H9 (cell line): ENCODE measurements around the gene AMDHD1. TPM values are rescaled to one million over a fixed set of nuclear protein-coding genes. Genes with fewer than 3 reads are reported as not detected.

Experiments
- DNase-seq: peaks from one replicate; pipeline ENCODE4 v3.0.0-alpha.2; 2017
- H2AFZ ChIP-seq: one replicate; pipeline ENCODE4 v1.6.1; 2013; ENCODE audit warnings: mild to moderate bottlenecking, low read length, control low read depth, moderate library complexity
- H2AK5ac ChIP-seq: 2 replicates; pipeline ENCODE4 v1.6.1; 2013; ENCODE audit warnings: low read length, control low read depth, mixed read lengths; ENCODE audit not compliant: insufficient read length
- H2BK120ac ChIP-seq: one replicate; pipeline ENCODE4 v1.6.1; 2013; ENCODE audit warnings: low read depth, mild to moderate bottlenecking, low read length, control low read depth, inconsistent platforms; ENCODE audit not compliant: poor library complexity, severe bottlenecking
- H2BK12ac ChIP-seq: 2 replicates; pipeline ENCODE4 v1.6.1; 2013; ENCODE audit warnings: low read length, control low read depth, mixed read lengths, low read depth; ENCODE audit not compliant: insufficient read length
- H2BK15ac ChIP-seq: 2 replicates; pipeline ENCODE4 v1.6.1; 2013; ENCODE audit warnings: low read depth, low read length, control low read depth
- H2BK20ac ChIP-seq: one replicate; pipeline ENCODE4 v1.6.1; 2013; ENCODE audit warnings: low read depth, mild to moderate bottlenecking, low read length, control low read depth, inconsistent platforms; ENCODE audit not compliant: poor library complexity, severe bottlenecking
- H2BK5ac ChIP-seq: 2 replicates; pipeline ENCODE4 v1.6.1; 2013; ENCODE audit warnings: low read length, control low read depth, mixed read lengths; ENCODE audit not compliant: insufficient read length
- H3K14ac ChIP-seq: 2 replicates; pipeline ENCODE4 v1.6.1; 2013; ENCODE audit warnings: low read length, control low read depth; ENCODE audit not compliant: insufficient read depth
- H3K18ac ChIP-seq: 2 replicates; pipeline ENCODE4 v1.6.1; 2013; ENCODE audit warnings: low read depth, mild to moderate bottlenecking, mixed read lengths, low read length, control low read depth; ENCODE audit not compliant: insufficient read length
- H3K23ac ChIP-seq: 2 replicates; pipeline ENCODE4 v1.6.1; 2013; ENCODE audit warnings: low read length, control low read depth, mixed read lengths, low read depth; ENCODE audit not compliant: insufficient read length
- H3K23me2 ChIP-seq: 2 replicates; pipeline ENCODE4 v1.6.1; 2013; ENCODE audit warnings: low read depth, mild to moderate bottlenecking, mixed read lengths, low read length, control low read depth; ENCODE audit not compliant: insufficient read length, poor library complexity, severe bottlenecking
- H3K27ac ChIP-seq: 2 replicates; pipeline ENCODE4 v1.5.1; 2013; ENCODE audit warnings: low read length, control low read depth, mixed read lengths, low read depth; ENCODE audit not compliant: insufficient read length
- H3K27me3 ChIP-seq: 2 replicates; pipeline ENCODE4 v1.6.1; 2013; ENCODE audit warnings: low read length, control low read depth, inconsistent platforms; ENCODE audit not compliant: insufficient read depth
- H3K4ac ChIP-seq: 2 replicates; pipeline ENCODE4 v1.6.1; 2013; ENCODE audit warnings: low read depth, mild to moderate bottlenecking, control low read depth, inconsistent platforms, low read length, moderate library complexity
- H3K4me1 ChIP-seq: 2 replicates; pipeline ENCODE4 v1.6.1; 2013; ENCODE audit warnings: low read length, control low read depth, inconsistent platforms; ENCODE audit not compliant: insufficient read depth
- H3K4me2 ChIP-seq: 2 replicates; pipeline ENCODE4 v1.6.1; 2013; ENCODE audit warnings: low read length, control low read depth, mixed read lengths; ENCODE audit not compliant: insufficient read length, insufficient read depth
- H3K56ac ChIP-seq: 2 replicates; pipeline ENCODE4 v1.6.1; 2013; ENCODE audit warnings: low read depth, mild to moderate bottlenecking, mixed read lengths, low read length, control low read depth; ENCODE audit not compliant: insufficient read length
- H3K79me1 ChIP-seq: 2 replicates; pipeline ENCODE4 v1.6.1; 2013; ENCODE audit warnings: low read depth, mild to moderate bottlenecking, moderate library complexity, low read length, control low read depth, inconsistent platforms; ENCODE audit not compliant: insufficient read depth, poor library complexity, severe bottlenecking
- H3K79me2 ChIP-seq: 2 replicates; pipeline ENCODE4 v1.6.1; 2013; ENCODE audit warnings: low read length, control low read depth, inconsistent platforms; ENCODE audit not compliant: insufficient read depth
- H3K9ac ChIP-seq: 2 replicates; pipeline ENCODE4 v1.6.1; 2013; ENCODE audit warnings: low read length, control low read depth, mixed read lengths; ENCODE audit not compliant: insufficient read length; ENCODE audit errors: extremely low read depth
- H3K9me3 ChIP-seq: one replicate; pipeline ENCODE4 v1.6.1; 2013; ENCODE audit warnings: low read depth, low read length, inconsistent platforms; ENCODE audit not compliant: control insufficient read depth
- H3T11ph ChIP-seq: one replicate; pipeline ENCODE4 v1.6.1; 2013; ENCODE audit warnings: mild to moderate bottlenecking, low read length, control low read depth, inconsistent platforms
- H4K20me1 ChIP-seq: one replicate; pipeline ENCODE4 v1.6.1; 2013; ENCODE audit not compliant: control insufficient read depth, insufficient read length, insufficient read depth
- H4K5ac ChIP-seq: 2 replicates; pipeline ENCODE4 v1.6.1; 2013; ENCODE audit warnings: low read depth, mild to moderate bottlenecking, mixed read lengths, low read length, control low read depth; ENCODE audit not compliant: insufficient read length
- H4K8ac ChIP-seq: replicated peaks from 2 replicates; pipeline ENCODE4 v1.6.1; 2013; ENCODE audit warnings: low read length, control low read depth, mixed read lengths, low read depth; ENCODE audit not compliant: insufficient read length
- H4K91ac ChIP-seq: 2 replicates; pipeline ENCODE4 v1.6.1; 2013; ENCODE audit warnings: low read depth, mild to moderate bottlenecking, moderate library complexity, mixed read lengths, low read length, control low read depth; ENCODE audit not compliant: insufficient read length
- H3K27ac Mint-ChIP-seq, 3 experiments: 2 replicates in 2 of 3; 3 replicates in 1 of 3; pipeline ENCODE4 v1.8.0; 2020 to 2021; ENCODE audit warnings: mixed read lengths in 3 of 3, mild to moderate bottlenecking in 1 of 3, moderate library complexity in 1 of 3
- H3K27me3 Mint-ChIP-seq: 2 replicates; pipeline ENCODE4 v1.8.0; 2021; ENCODE audit warnings: low read depth, mild to moderate bottlenecking, moderate library complexity, mixed read lengths
- H3K36me3 Mint-ChIP-seq, 3 experiments: 2 replicates in 2 of 3; 3 replicates in 1 of 3; pipeline ENCODE4 v1.8.0; 2020 to 2021; ENCODE audit warnings: low read depth in 3 of 3, mixed read lengths in 3 of 3; ENCODE audit not compliant: insufficient read depth in 1 of 3
- H3K4me1 Mint-ChIP-seq, 2 experiments: 2 replicates each; pipeline ENCODE4 v1.8.0; 2020; ENCODE audit warnings: mixed read lengths in 2 of 2
- H3K4me3 Mint-ChIP-seq, 2 experiments: 2 replicates in 1 of 2; 3 replicates in 1 of 2; pipeline ENCODE4 v1.8.0; 2020 to 2021; ENCODE audit warnings: mild to moderate bottlenecking in 2 of 2, mixed read lengths in 2 of 2, moderate library complexity in 1 of 2
- H3K9me3 Mint-ChIP-seq, 2 experiments: 2 replicates in 1 of 2; 3 replicates in 1 of 2; pipeline ENCODE4 v1.8.0; 2020; ENCODE audit warnings: mild to moderate bottlenecking in 2 of 2, mixed read lengths in 2 of 2, moderate library complexity in 1 of 2
- CTCF ChIP-seq: fragments of 200-600 bp; sonication (generic); conservative IDR thresholded peaks from 3 replicates; pipeline ENCODE4 v1.8.0; 2021; ENCODE audit warnings: antibody characterized with exemption, mild to moderate bottlenecking
- WGBS: extraction: QIAGEN DNeasy Blood & Tissue Kit; methylation state at CpG from one replicate; pipeline ENCODE4 v1.1.7; 2013; ENCODE audit warnings: missing lambda C conversion rate, low lambda C conversion rate, mixed read lengths; ENCODE audit not compliant: insufficient read length; ENCODE audit errors: extremely low coverage; 5-methylcytosine and 5-hydroxymethylcytosine counted together
- total RNA-seq: library from RNA; stranded (reverse); gene quantifications from 2 replicates; pipeline ENCODE4 v1.2.1, GENCODE V29; 2021

Gene AMDHD1
- total RNA-seq, 1 experiment from 2014 or later: 0.42 TPM

GRCh38 chr12:95918194-95918993 is 24.7 kb upstream of the AMDHD1 start:
- Mint-ChIP-seq H3K27me3 (peaks cover 2% of the 10 kb centered on the region), H3K36me3 (no peaks in the 10 kb centered on the region; a peak in 1 of 7 replicates), H3K4me1 (no peaks in the 10 kb centered on the region), H3K27ac (no peak overlapping the region), H3K4me3 (no peak overlapping the region), H3K9me3 (peaks cover 0 to 3% of the 10 kb centered on the region in 2 experiments; a peak in 1 of 5 replicates)
- no peaks in the 10 kb centered on the region for H3K79me1 ChIP-seq
- H3T11ph ChIP-seq: no peak overlapping the region
- H2BK120ac ChIP-seq: no peak overlapping the region
- H2BK15ac ChIP-seq: no peak overlapping the region
- H3K23ac ChIP-seq: no peak overlapping the region
- no peak overlapping the region for H2BK12ac ChIP-seq
- H3K27me3 ChIP-seq: no peaks in the 10 kb centered on the region
- H3K18ac ChIP-seq: no peak overlapping the region
- no peaks in the 10 kb centered on the region for H3K9me3 ChIP-seq
- H3K4ac ChIP-seq: no peak overlapping the region
- no peak overlapping the region for H2BK5ac ChIP-seq
- no peak overlapping the region for H2AFZ ChIP-seq
- H3K14ac ChIP-seq: no peak overlapping the region
- H3K79me2 ChIP-seq: no peaks in the 10 kb centered on the region
- no peaks in the 10 kb centered on the region for H3K23me2 ChIP-seq
- no peaks in the 10 kb centered on the region for H4K20me1 ChIP-seq
- no peak overlapping the region for H2AK5ac ChIP-seq
- no peak overlapping the region for H4K5ac ChIP-seq
- no peak overlapping the region for H4K8ac ChIP-seq
- WGBS: no CpG with 5 or more reads among the region's 7 CpGs
- peak; percentile 92 for TF ChIP-seq CTCF
- H3K27ac ChIP-seq: no peak overlapping the region
- H3K56ac ChIP-seq: no peak overlapping the region
- no peaks in the 10 kb centered on the region for H3K4me1 ChIP-seq
- H4K91ac ChIP-seq: no peak overlapping the region
- H3K4me2 ChIP-seq: no peak overlapping the region
- H3K9ac ChIP-seq: no peak overlapping the region
- no peak overlapping the region for H2BK20ac ChIP-seq
- DNase-seq: peak; percentile 71
